NB4 (cell line): Measurements from ENCODE around the gene INTS1.

ENCODE experiments used
- MAX ChIP-seq: IDR thresholded peaks from 2 replicates; pipeline ENCODE4 v1.6.1; 2011; ENCODE audit warnings: low read depth, low read length
- MYC ChIP-seq: IDR thresholded peaks from 2 replicates; pipeline ENCODE4 v1.6.1; 2011; ENCODE audit warnings: low read depth, low read length
- POLR2A ChIP-seq: IDR thresholded peaks from 2 replicates; pipeline ENCODE4 v1.6.1; 2011; ENCODE audit warnings: mild to moderate bottlenecking; ENCODE audit not compliant: insufficient read length; ENCODE audit errors: extremely low read depth
- TF ChIP-seq, protein P1 (sequence below): IDR thresholded peaks from one replicate; pipeline ENCODE4 v1.5.1; 2012; ENCODE audit warnings: low read depth, low read length

DNA sequence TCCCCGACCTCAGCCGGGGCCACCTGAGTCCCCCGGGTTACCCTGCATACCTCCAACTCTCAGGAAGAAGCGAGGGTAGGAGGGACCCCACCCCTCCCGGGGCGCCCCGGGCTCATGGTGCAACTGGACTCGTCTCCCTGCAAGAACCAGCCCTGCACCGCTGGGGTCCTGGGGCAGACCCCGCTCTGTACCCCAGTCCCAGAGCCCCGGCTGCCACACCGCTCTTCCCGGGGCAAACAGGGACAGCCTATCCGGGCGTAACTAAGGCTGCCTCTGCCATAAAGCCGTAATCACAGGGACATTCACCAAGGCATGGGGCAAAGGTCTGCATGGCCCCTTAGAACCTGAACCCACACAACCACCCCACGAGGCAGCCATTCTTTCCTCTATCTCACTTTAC lies 19.7 kb upstream of the INTS1 start:
- TF ChIP-seq, protein P1, sequence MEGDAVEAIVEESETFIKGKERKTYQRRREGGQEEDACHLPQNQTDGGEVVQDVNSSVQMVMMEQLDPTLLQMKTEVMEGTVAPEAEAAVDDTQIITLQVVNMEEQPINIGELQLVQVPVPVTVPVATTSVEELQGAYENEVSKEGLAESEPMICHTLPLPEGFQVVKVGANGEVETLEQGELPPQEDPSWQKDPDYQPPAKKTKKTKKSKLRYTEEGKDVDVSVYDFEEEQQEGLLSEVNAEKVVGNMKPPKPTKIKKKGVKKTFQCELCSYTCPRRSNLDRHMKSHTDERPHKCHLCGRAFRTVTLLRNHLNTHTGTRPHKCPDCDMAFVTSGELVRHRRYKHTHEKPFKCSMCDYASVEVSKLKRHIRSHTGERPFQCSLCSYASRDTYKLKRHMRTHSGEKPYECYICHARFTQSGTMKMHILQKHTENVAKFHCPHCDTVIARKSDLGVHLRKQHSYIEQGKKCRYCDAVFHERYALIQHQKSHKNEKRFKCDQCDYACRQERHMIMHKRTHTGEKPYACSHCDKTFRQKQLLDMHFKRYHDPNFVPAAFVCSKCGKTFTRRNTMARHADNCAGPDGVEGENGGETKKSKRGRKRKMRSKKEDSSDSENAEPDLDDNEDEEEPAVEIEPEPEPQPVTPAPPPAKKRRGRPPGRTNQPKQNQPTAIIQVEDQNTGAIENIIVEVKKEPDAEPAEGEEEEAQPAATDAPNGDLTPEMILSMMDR = no peak
- TF ChIP-seq MAX (no peak), POLR2A (no peak), MYC (no peak)
